Measurements from ENCODE around the gene PIH1D2.
"Not testable (repeated sequence)": the region's sequence is repeated elsewhere in the genome, so short reads cannot be mapped to it uniquely, and the experiment has no call there.

The PIH1D2 gene

DNA sequence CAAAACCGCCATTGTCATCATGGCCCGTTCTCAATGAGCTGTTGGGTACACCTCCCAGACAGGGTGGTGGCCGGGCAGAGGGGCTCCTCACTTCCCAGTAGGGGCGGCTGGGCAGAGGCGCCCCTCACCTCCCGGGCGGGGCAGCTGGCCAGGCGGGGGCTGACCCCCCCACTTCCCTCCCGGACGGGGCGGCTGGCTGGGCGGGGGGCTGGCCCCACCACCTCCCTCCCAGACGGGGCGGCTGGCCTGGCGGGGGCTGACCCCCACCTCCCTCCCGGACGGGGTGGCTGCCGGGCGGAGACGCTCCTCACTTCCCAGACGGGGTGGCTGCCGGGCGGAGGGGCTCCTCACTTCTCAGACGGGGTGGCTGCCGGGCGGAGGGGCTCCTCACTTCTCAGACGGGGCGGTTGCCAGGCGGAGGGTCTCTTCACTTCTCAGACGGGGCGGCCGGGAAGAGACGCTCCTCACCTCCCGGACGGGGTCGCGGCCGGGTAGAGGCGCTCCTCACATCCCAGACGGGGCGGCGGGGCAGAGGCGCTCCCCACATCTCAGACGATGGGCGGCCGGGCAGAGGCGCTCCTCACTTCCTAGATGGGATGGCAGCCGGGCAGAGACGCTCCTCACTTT is 46.9 kb downstream of the PIH1D2 start:
- H3K9me3 ChIP-seq (ENCODE audit: control insufficient read depth, insufficient read depth, low read depth, low read length); H3K9ac ChIP-seq (ENCODE audit: low read length); H3K27ac ChIP-seq (ENCODE audit: low read depth, low read length); H3K27me3 ChIP-seq (ENCODE audit: control insufficient read depth, insufficient read depth, low read length); H3K4me1 ChIP-seq (ENCODE audit: control insufficient read depth, insufficient read depth, low read length); H3K4me3 ChIP-seq (ENCODE audit: low read depth, low read length): not testable (repeated sequence)
- H3K36me3 ChIP-seq (ENCODE audit: control insufficient read depth, insufficient read depth, low read length): peaks cover 38% of the 10 kb centered on the region

DNA sequence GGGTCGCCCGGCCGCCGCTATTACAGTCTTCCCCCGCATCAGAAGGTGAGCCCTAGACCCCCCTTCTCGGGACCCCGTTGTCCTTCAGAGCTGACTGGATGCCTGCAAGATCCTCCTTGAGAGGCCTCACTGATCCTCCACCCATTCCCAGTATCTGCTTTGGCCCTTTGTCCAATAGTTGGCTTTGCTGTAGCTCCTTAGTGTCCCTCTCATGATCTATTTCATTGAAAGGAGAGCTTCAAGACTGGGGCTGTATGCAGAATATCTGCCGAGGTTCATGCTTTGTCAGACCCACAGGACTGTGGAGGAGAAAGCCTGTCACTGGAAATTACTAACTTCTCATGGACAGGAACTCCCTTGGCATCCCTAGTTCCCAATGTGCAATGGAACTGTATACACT is 48.1 kb downstream of the PIH1D2 start:
- H3K27ac ChIP-seq (ENCODE audit: low read depth, low read length): peak overlapping the region; percentile 69; the same call in 1 of the 2 replicates
- H3K9me3 ChIP-seq (ENCODE audit: control insufficient read depth, insufficient read depth, low read depth, low read length): no peaks in the 10 kb centered on the region
- H3K4me1 ChIP-seq (ENCODE audit: control insufficient read depth, insufficient read depth, low read length): peaks cover 5% of the 10 kb centered on the region; the same call in 1 of the 2 replicates
- peaks cover 30% of the 10 kb centered on the region for H3K36me3 ChIP-seq (ENCODE audit: control insufficient read depth, insufficient read depth, low read length)
- H3K4me3 ChIP-seq (ENCODE audit: low read depth, low read length): peak overlapping the region; percentile 72
- peak overlapping the region; percentile 86 for H3K9ac ChIP-seq (ENCODE audit: low read length)
- H3K27me3 ChIP-seq (ENCODE audit: control insufficient read depth, insufficient read depth, low read length): no peaks in the 10 kb centered on the region

DNA sequence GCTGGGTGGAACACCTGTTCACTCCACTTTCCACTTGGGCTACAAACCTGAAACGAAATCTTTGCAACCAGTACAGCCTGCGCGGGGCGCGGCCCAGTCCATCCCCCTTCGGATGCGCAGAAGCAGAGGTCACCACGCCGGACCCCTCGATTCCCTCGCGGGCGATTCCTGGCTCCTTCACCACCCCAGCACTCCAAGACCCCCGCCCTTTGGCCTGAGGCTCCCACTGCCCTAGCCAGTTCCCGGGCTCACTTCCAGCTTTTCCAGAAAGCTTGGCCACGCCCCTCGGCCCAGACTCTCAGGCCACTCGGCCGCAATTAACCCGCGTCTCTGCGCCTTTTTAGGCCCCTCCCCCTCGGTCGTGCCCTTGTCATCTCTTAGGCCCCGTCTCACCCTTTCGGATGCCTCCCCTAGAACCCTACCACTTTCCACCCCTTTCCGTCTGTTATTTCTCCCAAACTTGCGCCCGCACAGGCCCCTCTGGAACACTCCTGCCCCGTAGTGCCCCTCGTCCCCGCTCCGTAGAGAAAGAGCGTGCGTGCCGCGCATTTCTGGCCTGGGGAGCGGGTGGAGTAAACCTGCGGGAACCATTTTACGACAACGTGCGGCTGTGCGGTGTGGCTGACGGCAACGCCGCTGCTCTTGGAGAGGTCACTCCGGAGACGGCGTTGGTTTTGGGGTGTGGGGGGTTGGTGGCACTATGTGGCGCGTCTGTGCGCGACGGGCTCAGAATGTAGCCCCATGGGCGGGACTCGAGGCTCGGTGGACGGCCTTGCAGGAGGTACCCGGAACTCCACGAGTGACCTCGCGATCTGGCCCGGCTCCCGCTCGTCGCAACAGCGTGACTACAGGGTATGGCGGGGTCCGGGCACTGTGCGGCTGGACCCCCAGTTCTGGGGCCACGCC is 48.8 kb downstream of the PIH1D2 start, which contains the start of gene DLAT:
DLAT (plus strand) TSS at position 636 of the 906 bp plus-strand sequence; CDS start at position 701, 65 bp downstream.
- Histone ChIP-seq H3K36me3 (ENCODE audit: control insufficient read depth, insufficient read depth, low read length) (peaks cover 24% of the 10 kb centered on the region), H3K27ac (ENCODE audit: low read depth, low read length) (peak within 1 kb of the TSS; percentile 69), H3K27me3 (ENCODE audit: control insufficient read depth, insufficient read depth, low read length) (no peaks in the 10 kb centered on the region), H3K9me3 (ENCODE audit: control insufficient read depth, insufficient read depth, low read depth, low read length) (no peaks in the 10 kb centered on the region), H3K9ac (ENCODE audit: low read length) (peak within 1 kb of the TSS; percentile 86), H3K4me3 (ENCODE audit: low read depth, low read length) (peak within 1 kb of the TSS; percentile 72), H3K4me1 (ENCODE audit: control insufficient read depth, insufficient read depth, low read length) (peaks cover 5% of the 10 kb centered on the region; the same call in 1 of the 2 replicates)

- no peaks in the 10 kb centered on the region for H3K27me3 ChIP-seq (ENCODE audit: control insufficient read depth, insufficient read depth, low read length)
- peak overlapping the region; percentile 69; the same call in 1 of the 2 replicates for H3K27ac ChIP-seq (ENCODE audit: low read depth, low read length)
- H3K4me3 ChIP-seq (ENCODE audit: low read depth, low read length): peak overlapping the region; percentile 72
- no peaks in the 10 kb centered on the region for H3K9me3 ChIP-seq (ENCODE audit: control insufficient read depth, insufficient read depth, low read depth, low read length)
- peak overlapping the region; percentile 86 for H3K9ac ChIP-seq (ENCODE audit: low read length)
- peaks cover 19% of the 10 kb centered on the region for H3K36me3 ChIP-seq (ENCODE audit: control insufficient read depth, insufficient read depth, low read length)
- peaks cover 5% of the 10 kb centered on the region; the same call in 1 of the 2 replicates for H3K4me1 ChIP-seq (ENCODE audit: control insufficient read depth, insufficient read depth, low read length)
Measured at GRCh38 chr11:112024178-112024772, 49.5 kb downstream of the PIH1D2 start.

- Histone ChIP-seq H3K4me1 (ENCODE audit: control insufficient read depth, insufficient read depth, low read length) (peaks cover 5% of the 10 kb centered on the region; the same call in 1 of the 2 replicates), H3K27ac (ENCODE audit: low read depth, low read length) (no peak overlapping the region), H3K27me3 (ENCODE audit: control insufficient read depth, insufficient read depth, low read length) (no peaks in the 10 kb centered on the region), H3K9ac (ENCODE audit: low read length) (no peak overlapping the region), H3K9me3 (ENCODE audit: control insufficient read depth, insufficient read depth, low read depth, low read length) (no peaks in the 10 kb centered on the region), H3K4me3 (ENCODE audit: low read depth, low read length) (no peak overlapping the region), H3K36me3 (ENCODE audit: control insufficient read depth, insufficient read depth, low read length) (peaks cover 16% of the 10 kb centered on the region)
Measured at GRCh38 chr11:112023104-112023503, 50.7 kb downstream of the PIH1D2 start.

DNA sequence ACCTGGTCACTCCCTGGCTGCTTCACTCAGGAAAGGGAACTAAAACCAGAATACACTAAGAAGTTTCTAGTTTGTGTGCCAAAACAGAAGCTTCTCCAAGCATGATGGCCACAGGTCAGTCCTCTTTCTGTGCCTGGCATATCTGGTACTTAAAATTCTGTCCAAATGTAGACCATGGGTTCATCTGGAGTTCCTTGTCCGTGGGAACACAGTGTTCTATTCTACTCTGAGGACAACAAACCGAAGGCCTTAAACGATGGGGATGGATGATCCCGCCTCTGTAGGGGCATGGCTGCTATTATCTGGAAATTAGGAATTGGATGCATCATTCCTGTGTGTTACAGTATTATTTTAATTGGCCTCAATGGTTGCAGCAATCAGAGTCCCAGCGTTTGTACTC is 54.8 kb downstream of the PIH1D2 start:
- Histone ChIP-seq H3K27me3 (ENCODE audit: control insufficient read depth, insufficient read depth, low read length) (no peaks in the 10 kb centered on the region), H3K4me3 (ENCODE audit: low read depth, low read length) (no peak overlapping the region), H3K9me3 (ENCODE audit: control insufficient read depth, insufficient read depth, low read depth, low read length) (no peaks in the 10 kb centered on the region), H3K36me3 (ENCODE audit: control insufficient read depth, insufficient read depth, low read length) (peaks cover 13% of the 10 kb centered on the region; the same call in 1 of the 2 replicates), H3K4me1 (ENCODE audit: control insufficient read depth, insufficient read depth, low read length) (peaks cover 5% of the 10 kb centered on the region; the same call in 1 of the 2 replicates), H3K27ac (ENCODE audit: low read depth, low read length) (no peak overlapping the region), H3K9ac (ENCODE audit: low read length) (no peak overlapping the region)
